Bronchial epithelial cell (primary cell): ENCODE measurements around the gene CCDC124. TPM values are rescaled to one million over a fixed set of nuclear protein-coding genes. Genes with fewer than 3 reads are reported as not detected.

ENCODE experiments used
- DNase-seq: peaks from one replicate; pipeline ENCODE4 v3.0.0-alpha.2; 2010; ENCODE audit warnings: low read depth
- FAIRE-seq: peaks from 2 replicates; lab custom pipeline; 2011; peaks lifted over from hg19 to GRCh38; lab: Jason Lieb, UNC
- H3K27me3 ChIP-seq: 2 replicates; pipeline ENCODE4 v1.5.1; 2011; ENCODE audit warnings: low read length; ENCODE audit not compliant: control insufficient read depth, insufficient read depth
- H3K36me3 ChIP-seq: 2 replicates; pipeline ENCODE4 v1.5.1; 2011; ENCODE audit warnings: low read length; ENCODE audit not compliant: control insufficient read depth, insufficient read depth
- H3K4me3 ChIP-seq: 2 replicates; pipeline ENCODE4 v1.5.1; 2011; ENCODE audit warnings: mild to moderate bottlenecking, low read depth, low read length, control low read depth
- total RNA-seq: library from RNA; depleted of rRNA; stranded (reverse); fragments of >200 nt; gene quantifications from 2 replicates; pipeline ENCODE4 v1.2.1, GENCODE V29; 2014
- TF ChIP-seq, protein P1 (sequence below): IDR thresholded peaks from 2 replicates; pipeline ENCODE4 v1.5.1; 2011; ENCODE audit warnings: mild to moderate bottlenecking, moderate library complexity, low read length, control low read depth, inconsistent platforms; ENCODE audit not compliant: insufficient read depth, severe bottlenecking

Gene CCDC124
- total RNA-seq, 1 donor from 2014 or later, result 37.9 TPM

DNA sequence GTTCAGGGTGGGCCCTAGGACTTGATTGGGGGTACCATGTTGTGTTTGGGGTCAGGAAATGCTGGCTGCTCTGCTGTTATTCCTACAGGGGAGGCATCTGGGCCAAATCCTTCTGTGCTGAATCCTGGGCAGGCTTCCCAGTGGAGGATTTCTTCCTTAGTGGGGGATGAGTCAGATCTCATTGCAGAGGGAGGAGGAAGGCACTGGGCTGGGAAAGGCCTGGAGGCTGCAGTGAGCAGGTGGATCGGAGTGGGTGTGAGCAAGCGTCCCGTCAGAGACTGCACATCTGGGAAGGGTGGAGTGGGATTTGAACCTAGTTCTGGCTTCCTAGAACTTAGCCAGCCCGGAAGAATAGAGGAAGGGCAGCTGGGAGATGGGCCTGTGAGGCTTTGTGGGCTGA, 11.5 kb downstream of the CCDC124 start:
- peak; percentile 83 for DNase-seq
- Histone ChIP-seq H3K36me3 (peaks cover 5% of the 10 kb centered on the region), H3K27me3 (peaks cover 5% of the 10 kb centered on the region), H3K4me3 (no peak overlapping the region)
- FAIRE-seq, result peak; percentile 99
- TF ChIP-seq, protein P1, sequence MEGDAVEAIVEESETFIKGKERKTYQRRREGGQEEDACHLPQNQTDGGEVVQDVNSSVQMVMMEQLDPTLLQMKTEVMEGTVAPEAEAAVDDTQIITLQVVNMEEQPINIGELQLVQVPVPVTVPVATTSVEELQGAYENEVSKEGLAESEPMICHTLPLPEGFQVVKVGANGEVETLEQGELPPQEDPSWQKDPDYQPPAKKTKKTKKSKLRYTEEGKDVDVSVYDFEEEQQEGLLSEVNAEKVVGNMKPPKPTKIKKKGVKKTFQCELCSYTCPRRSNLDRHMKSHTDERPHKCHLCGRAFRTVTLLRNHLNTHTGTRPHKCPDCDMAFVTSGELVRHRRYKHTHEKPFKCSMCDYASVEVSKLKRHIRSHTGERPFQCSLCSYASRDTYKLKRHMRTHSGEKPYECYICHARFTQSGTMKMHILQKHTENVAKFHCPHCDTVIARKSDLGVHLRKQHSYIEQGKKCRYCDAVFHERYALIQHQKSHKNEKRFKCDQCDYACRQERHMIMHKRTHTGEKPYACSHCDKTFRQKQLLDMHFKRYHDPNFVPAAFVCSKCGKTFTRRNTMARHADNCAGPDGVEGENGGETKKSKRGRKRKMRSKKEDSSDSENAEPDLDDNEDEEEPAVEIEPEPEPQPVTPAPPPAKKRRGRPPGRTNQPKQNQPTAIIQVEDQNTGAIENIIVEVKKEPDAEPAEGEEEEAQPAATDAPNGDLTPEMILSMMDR, result no peak

DNA sequence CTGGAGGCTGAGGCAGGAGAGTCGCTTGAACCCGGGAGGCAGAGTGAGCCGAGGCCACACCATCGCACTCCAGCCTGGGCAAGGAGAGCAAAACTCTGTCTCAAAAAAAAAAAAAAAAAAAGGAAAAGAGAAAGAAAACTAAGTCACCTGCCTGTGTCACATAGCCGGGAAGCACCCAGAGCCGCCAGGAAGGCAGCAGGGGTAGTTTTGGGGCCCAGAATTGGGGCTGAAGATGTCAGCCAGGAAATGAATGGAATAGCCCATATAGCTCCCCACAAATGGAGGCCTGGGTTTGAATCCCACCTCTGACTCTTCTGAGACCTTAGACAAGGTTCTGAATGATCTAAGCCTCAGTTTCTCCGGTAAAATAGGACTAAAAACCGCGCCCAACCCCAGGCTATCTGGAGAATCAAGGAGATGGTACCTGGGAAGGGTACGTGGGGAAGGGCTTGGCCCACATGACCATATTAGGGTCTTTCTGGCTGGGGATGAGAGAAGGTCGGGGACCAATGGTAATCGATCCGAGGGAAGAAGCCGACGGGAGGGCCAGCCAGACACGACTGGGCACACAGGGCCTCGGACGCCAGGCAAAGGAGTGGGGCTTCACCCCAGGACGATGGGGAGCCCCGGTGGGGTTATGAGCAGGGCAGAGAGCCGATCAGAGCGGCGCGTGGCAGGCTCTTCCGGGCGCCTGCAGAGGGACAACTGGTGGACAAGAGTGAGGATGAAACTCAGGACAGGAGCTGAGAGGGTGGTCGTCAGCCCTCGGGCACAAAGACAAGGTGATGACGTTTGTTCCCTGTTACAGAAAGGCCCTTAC, 14.4 kb downstream of the CCDC124 start:
- FAIRE-seq (no peak), DNase-seq (no peak)
- peak overlapping the region; percentile 54 for H3K4me3 ChIP-seq
- TF ChIP-seq, protein P1, result peak; percentile 7
- peaks cover 29% of the 10 kb centered on the region for H3K27me3 ChIP-seq
- H3K36me3 ChIP-seq, result peaks cover 5% of the 10 kb centered on the region

DNA sequence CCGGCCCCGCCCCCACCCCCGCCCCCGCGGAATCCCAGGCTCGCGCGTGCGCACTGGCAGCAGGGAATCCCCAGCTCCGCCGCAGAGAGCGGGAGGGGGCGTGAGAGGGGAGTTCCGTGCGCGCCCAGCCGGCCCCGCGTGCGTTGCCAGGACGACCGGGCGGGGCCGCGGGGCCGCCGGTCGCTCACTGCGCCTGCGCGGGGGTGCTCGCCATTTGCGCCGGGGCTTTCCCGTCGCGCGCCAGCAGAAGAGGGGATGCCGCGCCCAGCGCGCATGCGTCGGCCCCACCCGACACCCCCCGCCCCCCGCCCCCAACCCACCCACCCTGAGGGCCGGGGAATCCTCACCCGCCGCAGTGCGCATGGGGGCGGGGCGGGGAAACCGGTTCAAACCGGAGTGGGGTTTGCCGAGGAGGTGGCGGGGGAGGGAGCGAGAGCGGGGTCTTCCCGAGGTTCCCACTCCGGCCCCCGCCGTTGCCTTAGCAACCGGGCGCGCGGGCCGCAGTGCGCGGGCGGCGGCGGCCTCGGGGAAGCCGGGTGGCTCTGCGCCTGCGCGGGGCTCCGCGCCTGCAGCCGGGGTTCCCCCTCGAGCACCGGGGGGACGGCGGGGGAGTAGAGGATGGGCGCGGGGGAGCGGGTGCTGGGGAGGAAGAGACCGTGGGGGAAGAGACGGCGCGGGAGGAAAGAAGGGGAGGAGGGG, 15.1 kb downstream of the CCDC124 start:
- TF ChIP-seq, protein P1, result no peak
- Histone ChIP-seq H3K36me3 (peaks cover 2% of the 10 kb centered on the region), H3K4me3 (peak overlapping the region; percentile 54), H3K27me3 (peaks cover 37% of the 10 kb centered on the region)
- no peak for FAIRE-seq
- DNase-seq, result peak; percentile 66

DNA sequence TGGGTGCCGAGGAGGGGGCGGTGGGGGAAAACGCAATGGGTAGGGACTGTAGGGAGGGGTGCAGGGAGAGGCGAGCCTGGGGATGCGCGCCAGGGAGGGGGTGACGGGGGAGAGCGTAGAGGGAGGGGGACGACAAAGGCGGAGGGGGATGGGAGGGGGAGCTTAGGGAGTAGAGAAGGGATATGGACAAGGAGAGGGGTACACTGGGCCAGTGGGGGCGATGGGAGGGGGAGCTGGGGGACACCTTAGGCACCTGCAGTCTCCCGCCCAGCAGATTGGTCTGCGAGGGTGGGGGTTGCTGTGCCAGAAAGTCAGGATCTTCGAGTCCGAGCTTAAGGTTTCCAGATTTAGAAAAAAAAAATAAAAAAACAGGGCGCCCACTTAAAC, 15.7 kb downstream of the CCDC124 start:
- TF ChIP-seq, protein P1, result no peak
- FAIRE-seq, result no peak
- H3K4me3 ChIP-seq, result peak overlapping the region; percentile 54
- peaks cover 42% of the 10 kb centered on the region for H3K27me3 ChIP-seq
- DNase-seq, result no peak
- H3K36me3 ChIP-seq, result peaks cover 2% of the 10 kb centered on the region

DNA sequence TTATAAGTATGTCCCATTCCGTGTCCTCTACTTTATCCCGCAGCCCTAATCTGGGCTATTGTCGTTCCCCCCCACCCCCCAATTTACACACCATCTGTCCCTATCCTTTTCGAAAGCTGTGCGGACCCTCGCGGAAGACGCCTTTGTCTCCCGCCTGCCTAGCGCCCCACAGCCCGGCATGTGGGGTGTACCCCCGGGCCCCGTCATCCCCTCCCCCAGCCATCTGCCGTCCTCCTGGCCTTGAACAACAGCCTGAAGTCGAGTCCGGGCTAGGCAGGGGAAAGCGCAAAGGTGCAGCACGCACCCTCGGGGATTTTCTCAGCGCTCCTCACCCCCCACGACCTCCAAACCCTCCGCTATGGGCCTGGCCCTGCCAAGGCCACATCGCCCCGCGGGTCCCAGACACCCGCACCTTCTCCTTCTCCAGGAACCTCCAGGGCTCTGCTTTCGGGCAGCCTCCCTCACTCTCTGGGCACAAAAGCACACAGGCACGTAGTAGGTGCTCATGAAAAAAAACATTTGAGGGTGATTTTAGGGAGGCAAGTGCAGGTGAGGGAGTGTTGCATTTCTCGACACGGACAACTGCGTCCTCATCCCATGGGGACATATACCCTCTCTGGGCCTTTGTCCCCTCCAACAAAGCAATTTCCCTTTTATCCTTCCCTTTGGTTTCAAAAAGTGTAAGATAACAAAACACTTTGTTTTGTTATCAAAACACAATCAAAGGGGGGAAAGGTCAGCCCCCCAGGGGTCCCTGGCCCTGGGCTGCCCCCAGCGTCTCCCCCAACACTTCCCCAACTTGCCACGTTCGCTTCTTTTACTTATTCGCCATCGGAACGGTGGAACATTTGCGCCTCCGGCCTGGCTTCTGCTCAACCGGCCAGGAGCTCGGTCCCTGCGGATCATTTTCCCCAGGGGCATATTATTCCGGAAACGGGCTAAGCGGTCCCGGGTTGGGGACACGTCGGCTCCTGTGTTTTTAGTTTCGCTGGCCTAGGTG, 16.4 kb downstream of the CCDC124 start:
- Histone ChIP-seq H3K36me3 (peaks cover 1% of the 10 kb centered on the region), H3K4me3 (no peak overlapping the region), H3K27me3 (peaks cover 45% of the 10 kb centered on the region)
- TF ChIP-seq, protein P1, result no peak
- DNase-seq, result no peak
- FAIRE-seq, result no peak
